SU-DHL-6 (cell line): Measurements from ENCODE around the gene CDK2.

Experiments used
- CTCF ChIP-seq: fragments of 200-600 bp; sonication (generic); IDR thresholded peaks from one replicate; pipeline ENCODE4 v1.5.1; 2017; ENCODE audit warnings: antibody characterized with exemption, mild to moderate bottlenecking, low read length, moderate library complexity; ENCODE audit not compliant: insufficient read depth, poor library complexity, severe bottlenecking
- EZH2phosphoT487 ChIP-seq: fragments of 200-600 bp; sonication (generic), shearing (Covaris generic); conservative IDR thresholded peaks from 2 replicates; pipeline ENCODE4 v1.6.1; 2018; ENCODE audit warnings: mild to moderate bottlenecking, antibody characterized with exemption, low read length, moderate library complexity, mixed read lengths

GRCh38 chr12:56013482-56013881 lies 46.9 kb downstream of the CDK2 start:
- TF ChIP-seq CTCF (no peak), EZH2phosphoT487 (no peak)
